IMR-90 (cell line): ENCODE results near the gene B3GALNT1. TPM values are rescaled to one million over a fixed set of nuclear protein-coding genes. Genes with fewer than 3 reads are reported as not detected.

Source experiments
- ATAC-seq: fragments of 200-7000 bp; cut with Tn5 transposase; 2 replicates; pipeline ENCODE4 v1.9.1; 2020; ENCODE audit warnings: low read depth, mild to moderate bottlenecking, moderate library complexity
- BruUV-seq: library from RNA; stranded (reverse); fragments of 400-500 nt; replicated peaks from 2 replicates; lab custom pipeline; 2021; lab: Mats Ljungman, UMichigan
- CTCF ChIA-PET: fragments of 300-600 bp; formaldehyde crosslinking; extraction: SDS; loops from one replicate; lab custom pipeline; 2021; ENCODE audit warnings: antibody characterized with exemption; lab: Yijun Ruan, JAX
- POLR2A ChIA-PET: fragments of 300-600 bp; sonication (Branson Sonifier 250); formaldehyde crosslinking; loops from one replicate; lab custom pipeline; 2022; ENCODE audit warnings: antibody characterized with exemption; ENCODE audit not compliant: unreplicated experiment; lab: Charles Lee
- DNase-seq: peaks from one replicate; pipeline ENCODE4 v3.0.0; 2013
- H2AFZ ChIP-seq: replicated peaks from 2 replicates; pipeline ENCODE3; 2013; ENCODE audit warnings: low read length, mild to moderate bottlenecking; ENCODE audit not compliant: poor library complexity
- H2AK5ac ChIP-seq: 2 replicates; pipeline ENCODE4 v1.6.1; 2013; ENCODE audit warnings: low read depth, low read length, inconsistent platforms
- H2AK9ac ChIP-seq: replicated peaks from 2 replicates; pipeline ENCODE3; 2013; ENCODE audit warnings: mild to moderate bottlenecking, low read depth, low read length, moderate library complexity; ENCODE audit not compliant: poor library complexity
- H2BK120ac ChIP-seq: 2 replicates; pipeline ENCODE4 v1.6.1; 2013; ENCODE audit warnings: low read depth, low read length, inconsistent platforms
- H2BK15ac ChIP-seq: 3 replicates; pipeline ENCODE4 v1.6.1; 2013; ENCODE audit warnings: low read depth, low read length, inconsistent platforms
- H2BK20ac ChIP-seq: 2 replicates; pipeline ENCODE4 v1.6.1; 2013; ENCODE audit warnings: low read depth, mild to moderate bottlenecking, inconsistent platforms, low read length, moderate library complexity
- H2BK5ac ChIP-seq: 2 replicates; pipeline ENCODE4 v1.6.1; 2013; ENCODE audit warnings: mild to moderate bottlenecking, low read depth, low read length, inconsistent platforms; ENCODE audit not compliant: poor library complexity, severe bottlenecking
- H3K14ac ChIP-seq: replicated peaks from 2 replicates; pipeline ENCODE4 v1.6.1; 2013; ENCODE audit warnings: low read depth, low read length, inconsistent platforms
- H3K18ac ChIP-seq: 2 replicates; pipeline ENCODE4 v1.6.1; 2013; ENCODE audit warnings: low read depth, low read length, control low read depth
- H3K23ac ChIP-seq: 2 replicates; pipeline ENCODE4 v1.6.1; 2013; ENCODE audit warnings: low read depth, low read length, inconsistent platforms
- H3K27ac ChIP-seq: 2 replicates; pipeline ENCODE4 v1.5.1; 2013; ENCODE audit warnings: mild to moderate bottlenecking, control low read depth, low read length; ENCODE audit not compliant: insufficient read depth
- H3K27me3 ChIP-seq: 2 replicates; pipeline ENCODE4 v1.6.1; 2013; ENCODE audit warnings: low read length; ENCODE audit not compliant: control insufficient read depth, insufficient read depth
- H3K36me3 ChIP-seq: 2 replicates; pipeline ENCODE4 v1.6.1; 2013; ENCODE audit warnings: low read length, mixed read lengths; ENCODE audit not compliant: control insufficient read depth, insufficient read depth
- H3K4ac ChIP-seq: 2 replicates; pipeline ENCODE4 v1.6.1; 2013; ENCODE audit warnings: low read depth, low read length, inconsistent platforms
- H3K4me1 ChIP-seq: 2 replicates; pipeline ENCODE4 v1.6.1; 2013; ENCODE audit warnings: low read length, mixed read lengths; ENCODE audit not compliant: control insufficient read depth, insufficient read depth
- H3K4me2 ChIP-seq: 2 replicates; pipeline ENCODE4 v1.6.1; 2013; ENCODE audit warnings: low read depth, mild to moderate bottlenecking, control low read depth, low read length, moderate library complexity
- H3K4me3 ChIP-seq: 2 replicates; pipeline ENCODE4 v1.5.1; 2013; ENCODE audit warnings: low read depth, mild to moderate bottlenecking, control low read depth, low read length, moderate library complexity; ENCODE audit not compliant: insufficient read depth
- H3K56ac ChIP-seq: 2 replicates; pipeline ENCODE4 v1.6.1; 2013; ENCODE audit warnings: low read length, inconsistent platforms; ENCODE audit not compliant: insufficient read depth; ENCODE audit errors: extremely low read depth
- H3K79me1 ChIP-seq, 2 experiments: 2 replicates each; pipeline ENCODE4 v1.6.1; 2013; ENCODE audit warnings: low read length in 2 of 2, inconsistent platforms in 1 of 2, low read depth in 1 of 2
- H3K9ac ChIP-seq: 2 replicates; pipeline ENCODE4 v1.6.1; 2013; ENCODE audit warnings: low read depth, low read length, control low read depth
- H3K9me1 ChIP-seq: 2 replicates; pipeline ENCODE4 v1.6.1; 2013; ENCODE audit warnings: low read length, inconsistent platforms; ENCODE audit not compliant: insufficient read depth
- H3K9me3 ChIP-seq: 2 replicates; pipeline ENCODE4 v1.6.1; 2013; ENCODE audit warnings: low read length; ENCODE audit not compliant: control insufficient read depth, insufficient read depth
- H4K20me1 ChIP-seq: 2 replicates; pipeline ENCODE4 v1.6.1; 2013; ENCODE audit warnings: low read length, inconsistent platforms; ENCODE audit not compliant: insufficient read depth
- H4K5ac ChIP-seq: 2 replicates; pipeline ENCODE4 v1.6.1; 2013; ENCODE audit warnings: mild to moderate bottlenecking, low read depth, low read length, control low read depth
- H4K8ac ChIP-seq, 2 experiments: 2 replicates each; pipeline ENCODE4 v1.6.1; 2013; ENCODE audit warnings: low read depth in 2 of 2, low read length in 2 of 2, control low read depth in 1 of 2, inconsistent platforms in 1 of 2
- H4K91ac ChIP-seq: 2 replicates; pipeline ENCODE4 v1.6.1; 2013; ENCODE audit warnings: low read depth, low read length, inconsistent platforms; ENCODE audit not compliant: insufficient read depth
- CHD1 ChIP-seq: IDR thresholded peaks from 2 replicates; pipeline ENCODE4 v1.6.1; 2012; ENCODE audit warnings: low read depth, low read length, improper control_type of control experiment
- FOS ChIP-seq: fragments of 150-350 bp; IDR thresholded peaks from 2 replicates; pipeline ENCODE4 v1.6.1; 2016; ENCODE audit warnings: low read depth, low read length
- MXI1 ChIP-seq: IDR thresholded peaks from 2 replicates; pipeline ENCODE4 v1.6.1; 2012; ENCODE audit warnings: low read depth, mild to moderate bottlenecking, low read length, moderate library complexity, borderline replicate concordance
- POLR2A ChIP-seq: IDR thresholded peaks from 2 replicates; pipeline ENCODE4 v1.6.1; 2012; ENCODE audit warnings: mild to moderate bottlenecking, low read depth, low read length
- RCOR1 ChIP-seq: IDR thresholded peaks from 2 replicates; pipeline ENCODE4 v1.6.1; 2012; ENCODE audit warnings: mild to moderate bottlenecking, low read length, improper control_type of control experiment; ENCODE audit not compliant: insufficient replicate concordance
- SMC3 ChIP-seq: fragments of 150-350 bp; IDR thresholded peaks from 2 replicates; pipeline ENCODE4 v1.6.1; 2016; ENCODE audit warnings: low read depth, mild to moderate bottlenecking, antibody characterized with exemption, low read length, moderate library complexity
- WGBS, 2 experiments: methylation state at CpG; one replicate each; pipeline versions ENCODE4 v1.1.5 to v1.1.7; 2013; ENCODE audit warnings: missing lambda C conversion rate in 2 of 2; ENCODE audit not compliant: insufficient read length in 1 of 2; ENCODE audit errors: extremely low coverage in 2 of 2; 5-methylcytosine and 5-hydroxymethylcytosine counted together
- dilution Hi-C: fragments of 300-500 bp; cut with HindIII; formaldehyde crosslinking; loops from one replicate; pipeline ENCODE4 v1.14.3; 2018; ENCODE audit warnings: low sequenced_read_pairs; ENCODE audit not compliant: unreplicated experiment
- in situ Hi-C: fragments of 300-500 bp; cut with MboI; formaldehyde crosslinking; loops from 3 replicates; pipeline ENCODE4 v1.14.3; 2019; ENCODE audit warnings: low sequenced_read_pairs, inconsistent platforms, mixed read lengths
- intact Hi-C: fragments of 100-400 bp; cut with micrococcal nuclease; formaldehyde crosslinking; loops from 2 replicates; pipeline ENCODE4 v1.10.0; 2022
- polyA plus RNA-seq, 3 experiments: library from polyadenylated mRNA; depleted of rRNA; stranded (reverse); fragments of >200 nt; gene quantifications; 2 replicates each; pipeline ENCODE4 v1.2.3, GENCODE V29; 2012; ENCODE audit warnings: low replicate concordance in 1 of 3
- total RNA-seq: library from RNA; depleted of rRNA; stranded (reverse); fragments of >200 nt; gene quantifications from 2 replicates; pipeline ENCODE4 v1.2.3, GENCODE V29; 2012
- TF ChIP-seq, protein P1 (sequence below): conservative IDR thresholded peaks from 2 replicates; pipeline ENCODE4 v1.5.1; 2012; ENCODE audit warnings: mild to moderate bottlenecking, low read depth, low read length, improper control_type of control experiment
- TF ChIP-seq, protein P2 (sequence below): fragments of 150-350 bp; IDR thresholded peaks from 2 replicates; pipeline ENCODE4 v1.6.1; 2017; ENCODE audit warnings: mild to moderate bottlenecking, antibody characterized with exemption, low read length, low read depth

Gene B3GALNT1
- total and polyA plus RNA-seq, 2 of the 4 experiments (the other 2 are of a cell fraction): 5.6 to 8.2 TPM

DNA sequence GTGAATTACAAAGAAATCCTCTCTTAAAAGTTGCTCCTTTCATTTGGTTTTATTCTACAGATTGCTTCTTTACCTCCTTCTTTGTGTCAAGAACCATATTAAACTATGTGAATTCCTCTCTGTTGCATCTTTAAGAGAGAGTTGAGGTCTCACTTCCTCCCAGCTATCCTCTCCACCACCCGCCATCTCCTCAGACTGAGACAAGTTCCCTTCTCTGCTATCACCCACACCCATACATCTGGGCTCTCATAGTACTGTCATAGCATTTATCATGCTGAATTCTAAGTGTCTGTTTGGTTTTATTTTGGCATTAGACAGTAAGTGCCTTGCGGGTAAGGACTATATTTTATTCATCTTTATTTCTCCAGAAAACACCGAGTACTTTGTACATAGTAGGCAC, 54.2 kb downstream of the B3GALNT1 start:
- no peak for ATAC-seq
- Histone ChIP-seq H2AK5ac (no peak overlapping the region), H2BK20ac (no peak overlapping the region), H3K4me3 (no peak overlapping the region), H3K36me3 (no peaks in the 10 kb centered on the region), H4K91ac (no peak overlapping the region), H3K18ac (no peak overlapping the region), H2AFZ (no peak overlapping the region), H3K4ac (no peak overlapping the region), H3K27ac (no peak overlapping the region), H3K4me2 (no peak overlapping the region), H3K9me1 (no peaks in the 10 kb centered on the region), H2AK9ac (no peak overlapping the region), H3K4me1 (no peaks in the 10 kb centered on the region), H2BK120ac (no peak overlapping the region), H3K56ac (no peak overlapping the region), H4K8ac (no peak overlapping the region), H3K14ac (no peak overlapping the region), H4K20me1 (no peaks in the 10 kb centered on the region), H2BK5ac (no peak overlapping the region), H3K27me3 (no peaks in the 10 kb centered on the region), H2BK15ac (no peak overlapping the region), H4K5ac (no peak overlapping the region), H3K9ac (no peak overlapping the region), H3K9me3 (no peaks in the 10 kb centered on the region), H3K23ac (no peak overlapping the region), H3K79me1 (no peaks in the 10 kb centered on the region)
- intact Hi-C loops (no loop called here), in situ Hi-C loops (no loop called here), dilution Hi-C loops (no loop called here)
- ChIA-PET POLR2A (no interaction called here), CTCF (no interaction called here)
- DNase-seq: no peak
- WGBS, 2 experiments: no CpG with 5 or more reads among the region's 3 CpGs
- TF ChIP-seq MXI1 (no peak), POLR2A (no peak), FOS (no peak), RCOR1 (no peak), CHD1 (no peak), SMC3 (no peak)
- TF ChIP-seq, protein P1, sequence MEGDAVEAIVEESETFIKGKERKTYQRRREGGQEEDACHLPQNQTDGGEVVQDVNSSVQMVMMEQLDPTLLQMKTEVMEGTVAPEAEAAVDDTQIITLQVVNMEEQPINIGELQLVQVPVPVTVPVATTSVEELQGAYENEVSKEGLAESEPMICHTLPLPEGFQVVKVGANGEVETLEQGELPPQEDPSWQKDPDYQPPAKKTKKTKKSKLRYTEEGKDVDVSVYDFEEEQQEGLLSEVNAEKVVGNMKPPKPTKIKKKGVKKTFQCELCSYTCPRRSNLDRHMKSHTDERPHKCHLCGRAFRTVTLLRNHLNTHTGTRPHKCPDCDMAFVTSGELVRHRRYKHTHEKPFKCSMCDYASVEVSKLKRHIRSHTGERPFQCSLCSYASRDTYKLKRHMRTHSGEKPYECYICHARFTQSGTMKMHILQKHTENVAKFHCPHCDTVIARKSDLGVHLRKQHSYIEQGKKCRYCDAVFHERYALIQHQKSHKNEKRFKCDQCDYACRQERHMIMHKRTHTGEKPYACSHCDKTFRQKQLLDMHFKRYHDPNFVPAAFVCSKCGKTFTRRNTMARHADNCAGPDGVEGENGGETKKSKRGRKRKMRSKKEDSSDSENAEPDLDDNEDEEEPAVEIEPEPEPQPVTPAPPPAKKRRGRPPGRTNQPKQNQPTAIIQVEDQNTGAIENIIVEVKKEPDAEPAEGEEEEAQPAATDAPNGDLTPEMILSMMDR: no peak
- TF ChIP-seq, protein P2, sequence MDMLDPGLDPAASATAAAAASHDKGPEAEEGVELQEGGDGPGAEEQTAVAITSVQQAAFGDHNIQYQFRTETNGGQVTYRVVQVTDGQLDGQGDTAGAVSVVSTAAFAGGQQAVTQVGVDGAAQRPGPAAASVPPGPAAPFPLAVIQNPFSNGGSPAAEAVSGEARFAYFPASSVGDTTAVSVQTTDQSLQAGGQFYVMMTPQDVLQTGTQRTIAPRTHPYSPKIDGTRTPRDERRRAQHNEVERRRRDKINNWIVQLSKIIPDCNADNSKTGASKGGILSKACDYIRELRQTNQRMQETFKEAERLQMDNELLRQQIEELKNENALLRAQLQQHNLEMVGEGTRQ: no peak
- no TSS peak for BruUV-seq
